NB4 (cell line): ENCODE data around the gene NFIB.

ENCODE experiments used
- DNase-seq: peaks from one replicate; pipeline ENCODE4 v3.0.0; 2010; ENCODE audit warnings: low read depth
- H3K4me3 ChIP-seq: one replicate; pipeline ENCODE4 v1.5.1; 2011; ENCODE audit warnings: mild to moderate bottlenecking, low read depth, low read length, moderate library complexity
- CTCF ChIP-seq: IDR thresholded peaks from one replicate; pipeline ENCODE4 v1.5.1; 2012; ENCODE audit warnings: low read depth, low read length
- MAX ChIP-seq: IDR thresholded peaks from 2 replicates; pipeline ENCODE4 v1.6.1; 2011; ENCODE audit warnings: low read depth, low read length
- MYC ChIP-seq: IDR thresholded peaks from 2 replicates; pipeline ENCODE4 v1.6.1; 2011; ENCODE audit warnings: low read depth, low read length
- POLR2A ChIP-seq: IDR thresholded peaks from 2 replicates; pipeline ENCODE4 v1.6.1; 2011; ENCODE audit warnings: mild to moderate bottlenecking; ENCODE audit not compliant: insufficient read length; ENCODE audit errors: extremely low read depth

Gene NFIB

GRCh38 chr9:14170392-14170931 is 143.5 kb downstream of the NFIB start:
- no peak for DNase-seq
- TF ChIP-seq POLR2A (no peak), CTCF (no peak), MAX (no peak), MYC (no peak)
- no peak overlapping the region for H3K4me3 ChIP-seq

- no peak for DNase-seq
- H3K4me3 ChIP-seq: no peak overlapping the region
- TF ChIP-seq MAX: no peak
- TF ChIP-seq CTCF: no peak
- TF ChIP-seq MYC: no peak
- no peak for TF ChIP-seq POLR2A
Observed at GRCh38 chr9:14168381-14168780, 145.6 kb downstream of the NFIB start.

GRCh38 chr9:14165376-14166035 is 148.4 kb downstream of the NFIB start:
- no peak for DNase-seq
- TF ChIP-seq MAX: no peak
- no peak for TF ChIP-seq MYC
- no peak for TF ChIP-seq POLR2A
- TF ChIP-seq CTCF: no peak

GRCh38 chr9:14164908-14165307 is 149.0 kb downstream of the NFIB start:
- DNase-seq: no peak
- no peak overlapping the region for H3K4me3 ChIP-seq
- no peak for TF ChIP-seq MAX
- no peak for TF ChIP-seq MYC
- TF ChIP-seq CTCF: no peak
- no peak for TF ChIP-seq POLR2A

More at GRCh38 chr9:14165376-14166035, 148.4 kb downstream of the NFIB start:
- no peak overlapping the region for H3K4me3 ChIP-seq

- H3K4me3 ChIP-seq: no peak overlapping the region
- no peak for DNase-seq
- TF ChIP-seq MYC (no peak), CTCF (no peak), POLR2A (no peak), MAX (no peak)
Observed at GRCh38 chr9:14159440-14160216, 154.3 kb downstream of the NFIB start.
